Stimulated activated CD8-positive, alpha-beta memory T cell treated with anti-CD3 and anti-CD28 coated beads, Interleukin-7, amount 100 ng/mL, for 4 hours (primary cell): Measurements from ENCODE around the gene INHBC.
"Not testable (repeated sequence)": the region's sequence is repeated elsewhere in the genome, so short reads cannot be mapped to it uniquely, and the experiment has no call there.

Experiments
- DNase-seq, 2 donors: peaks; one replicate each; pipeline ENCODE4 v3.0.0-alpha.2; 2020; ENCODE audit warnings: low read depth in 2 of 2

Gene INHBC

GRCh38 chr12:57487055-57487596 is 52.5 kb downstream of the INHBC start:
- DNase-seq, result no peak

GRCh38 chr12:57487597-57488401 is 53.2 kb downstream of the INHBC start, which contains the start of gene MARS1:
Gene MARS1, plus strand, starts transcription at chr12:57488068. Its CDS starts 23 bp downstream, at chr12:57488091.
- DNase-seq, result peak; percentile 90

- DNase-seq, result no peak
Measured at GRCh38 chr12:57488402-57489156, 54.0 kb downstream of the INHBC start.

- DNase-seq, result no peak
Measured at GRCh38 chr12:57489157-57489641, 54.6 kb downstream of the INHBC start.

DNA sequence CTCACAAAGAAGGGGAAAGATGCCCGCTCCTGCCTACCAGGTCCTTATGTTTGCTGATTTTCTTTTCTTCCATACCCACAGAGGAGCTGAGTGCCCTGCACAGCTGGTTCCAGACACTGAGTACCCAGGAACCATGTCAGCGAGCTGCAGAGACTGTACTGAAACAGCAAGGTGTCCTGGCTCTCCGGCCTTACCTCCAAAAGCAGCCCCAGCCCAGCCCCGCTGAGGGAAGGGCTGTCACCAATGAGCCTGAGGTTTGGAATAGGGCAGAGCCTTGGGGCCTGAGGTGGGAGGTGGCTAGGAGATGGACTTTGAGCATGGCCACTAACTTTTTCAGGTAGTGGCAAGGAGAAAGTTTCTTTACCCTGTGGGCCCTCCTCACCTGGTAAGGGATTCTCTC is 55.5 kb downstream of the INHBC start:
- no peak for DNase-seq

DNA sequence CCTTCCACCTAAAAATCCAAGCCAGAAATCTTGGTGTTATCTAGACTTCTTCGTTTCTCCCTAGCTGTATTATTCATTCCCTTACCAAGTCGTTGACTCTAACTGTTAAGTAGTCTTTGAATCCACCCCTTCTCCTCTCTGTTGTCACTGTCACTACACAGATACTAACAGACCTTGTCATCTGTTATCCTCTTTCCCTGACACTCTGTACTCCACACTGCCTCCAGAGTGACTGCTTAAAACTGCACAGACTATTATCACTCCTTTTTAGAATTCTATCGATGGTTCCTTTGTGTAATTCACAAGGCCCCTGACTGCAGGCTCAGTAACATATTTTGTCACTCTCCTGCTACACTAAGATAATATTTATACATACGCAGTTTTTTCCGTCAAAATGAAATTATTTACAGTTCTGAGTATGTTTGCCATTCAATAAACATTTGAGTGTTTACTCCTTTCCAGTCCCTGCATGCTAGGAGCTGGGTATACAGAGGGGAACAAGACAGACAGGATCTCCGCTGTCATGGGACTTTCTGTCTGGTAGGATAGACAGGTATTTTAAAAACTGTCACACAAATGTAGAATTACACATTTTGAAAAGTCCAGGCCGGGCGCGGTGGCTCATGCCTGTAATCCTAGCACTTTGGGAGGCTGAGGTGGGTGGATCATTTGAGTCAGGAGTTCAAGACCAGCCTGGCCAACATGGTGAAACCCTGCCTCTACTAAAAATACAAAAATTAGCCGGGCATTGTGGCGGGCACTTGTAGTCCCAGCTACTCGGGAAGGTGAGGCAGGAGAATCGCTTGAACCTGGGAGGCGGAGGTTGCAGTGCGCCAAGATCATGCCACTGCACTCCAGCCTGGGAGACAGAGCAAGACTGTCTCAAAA is 57.1 kb downstream of the INHBC start:
- DNase-seq, result no peak

DNA sequence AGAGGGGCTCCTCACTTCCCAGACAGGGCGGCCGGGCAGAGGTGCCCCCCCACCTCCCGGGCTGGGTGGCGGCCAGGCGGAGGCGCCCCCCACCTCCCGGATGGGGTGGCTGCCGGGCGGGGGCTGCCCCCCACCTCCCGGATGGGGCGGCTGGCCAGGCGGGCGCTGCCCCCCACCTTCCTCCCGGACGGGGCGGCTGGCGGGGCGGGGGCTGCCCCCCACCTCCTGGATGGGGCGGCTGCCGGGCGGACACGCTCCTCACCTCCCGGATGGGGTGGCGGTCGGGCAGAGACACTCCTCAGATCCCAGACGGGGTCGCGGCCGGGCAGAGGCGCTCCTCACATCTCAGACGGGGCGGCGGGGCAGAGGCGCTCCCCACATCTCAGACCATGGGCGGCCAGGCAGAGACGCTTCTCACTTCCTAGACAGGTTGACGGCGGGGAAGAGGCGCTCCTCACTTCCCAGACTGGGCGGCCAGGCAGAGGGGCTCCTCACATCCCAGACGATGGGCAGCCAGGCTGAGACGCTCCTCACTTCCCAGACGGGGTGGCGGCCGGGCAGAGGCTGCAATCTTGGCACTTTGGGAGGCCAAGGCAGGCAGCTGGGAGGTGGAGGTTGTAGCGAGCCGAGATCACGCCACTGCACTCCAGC is 60.6 kb downstream of the INHBC start:
- not testable (repeated sequence) for DNase-seq

GRCh38 chr12:57496822-57497221 is 62.2 kb downstream of the INHBC start:
- no peak for DNase-seq

DNA sequence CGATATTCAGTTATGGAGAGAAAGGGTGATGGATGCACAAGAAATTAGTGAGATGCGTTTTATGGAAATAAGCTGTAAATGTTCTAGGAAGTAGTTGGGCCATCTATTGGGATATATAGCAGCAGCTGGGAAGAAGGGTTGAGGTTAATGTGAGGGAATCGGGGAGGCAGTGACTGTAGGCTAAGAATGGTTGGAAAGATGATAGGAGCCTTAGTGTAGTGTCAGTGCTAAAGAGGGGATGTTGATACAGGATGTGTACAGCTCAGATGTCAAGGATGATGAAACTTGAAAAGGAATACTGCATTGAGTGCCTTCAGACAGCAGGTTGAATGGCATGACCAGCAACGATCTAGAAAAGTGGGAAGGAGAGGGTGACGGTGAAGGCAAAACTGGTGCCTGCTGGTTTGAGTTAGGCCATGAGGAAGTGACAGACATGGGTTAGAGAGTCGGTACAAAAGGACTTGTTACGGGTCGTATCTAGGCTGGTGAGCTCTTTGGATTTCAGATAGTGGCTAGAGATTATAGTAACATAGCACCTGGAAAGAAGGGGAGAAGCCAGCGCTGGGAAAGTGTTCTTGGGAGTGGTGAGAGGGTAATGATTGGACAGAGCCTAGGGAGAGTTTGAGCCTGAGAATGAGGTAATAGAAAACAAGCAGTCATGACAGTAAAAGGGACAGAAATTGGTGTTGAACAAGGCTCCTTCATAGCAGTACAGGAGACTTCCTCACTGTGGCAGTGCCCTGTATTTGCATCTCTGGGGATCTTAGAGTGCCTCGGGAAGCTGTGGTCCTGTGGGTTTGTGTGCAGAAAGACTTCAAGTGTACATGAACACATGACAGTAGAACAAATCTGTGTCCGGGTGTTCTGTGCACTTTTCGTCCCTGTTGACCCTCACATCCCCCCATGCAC is 62.9 kb downstream of the INHBC start:
- DNase-seq, result no peak

GRCh38 chr12:57498132-57498502 is 63.5 kb downstream of the INHBC start:
- no peak for DNase-seq

GRCh38 chr12:57498571-57498970 is 64.0 kb downstream of the INHBC start:
- DNase-seq, result no peak

DNA sequence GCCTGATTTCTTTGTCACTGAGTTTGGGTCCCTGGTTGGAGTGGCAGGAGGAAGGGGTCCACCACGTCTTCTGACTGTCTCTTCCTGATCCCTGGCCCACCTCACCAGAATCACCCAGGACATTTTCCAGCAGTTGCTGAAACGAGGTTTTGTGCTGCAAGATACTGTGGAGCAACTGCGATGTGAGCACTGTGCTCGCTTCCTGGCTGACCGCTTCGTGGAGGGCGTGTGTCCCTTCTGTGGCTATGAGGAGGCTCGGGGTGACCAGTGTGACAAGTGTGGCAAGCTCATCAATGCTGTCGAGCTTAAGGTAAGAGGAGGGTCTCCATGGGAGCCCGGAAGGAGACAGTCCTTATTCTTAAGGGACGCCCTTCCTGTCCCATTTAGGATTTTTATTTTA is 65.6 kb downstream of the INHBC start:
- DNase-seq, result no peak
